B cell (primary cell): ENCODE data around the gene FOXN3. TPM values are rescaled to one million over a fixed set of nuclear protein-coding genes. Genes with fewer than 3 reads are reported as not detected.

Experiments used
- ATAC-seq: fragments of 200-7000 bp; cut with Tn5 transposase; one replicate; pipeline ENCODE4 v1.10.0; 2021; ENCODE audit warnings: low read depth, mild to moderate bottlenecking, moderate number of reproducible peaks, moderate library complexity
- CTCF ChIA-PET: fragments of 350-600 bp; sonication (Branson Sonifier 250); formaldehyde crosslinking; loops from one replicate; lab custom pipeline; 2021; ENCODE audit warnings: antibody characterized with exemption, inconsistent platforms; lab: Charles Lee
- POLR2A ChIA-PET: fragments of 350-600 bp; sonication (Branson Sonifier 250); formaldehyde crosslinking; loops from one replicate; lab custom pipeline; 2021; ENCODE audit warnings: antibody characterized with exemption; lab: Charles Lee
- DNase-seq: peaks from one replicate; pipeline ENCODE4 v3.0.0; 2013
- H2AFZ ChIP-seq: 2 replicates; pipeline ENCODE4 v1.6.1; 2012; ENCODE audit warnings: mild to moderate bottlenecking, low read depth, low read length; ENCODE audit not compliant: insufficient read depth, poor library complexity, severe bottlenecking
- H3K27ac ChIP-seq, 2 donors: 1 replicate in 1 of 2; 2 replicates in 1 of 2; pipeline ENCODE4 v1.5.1; 2012 to 2013; ENCODE audit warnings: low read length in 2 of 2, mild to moderate bottlenecking in 2 of 2, moderate library complexity in 1 of 2
- H3K27me3 ChIP-seq, 4 experiments: fragments of 200-600 bp in 1 of 4; sonication (generic) in 1 of 4; replicated peaks in 1 of 4; 1 replicate in 2 of 4; 2 replicates in 2 of 4; pipeline versions ENCODE4 v1.6.1 to v1.7.0; 2013 to 2016; ENCODE audit warnings: low read length in 3 of 4, mild to moderate bottlenecking in 2 of 4, mixed read lengths in 1 of 4, moderate library complexity in 1 of 4; ENCODE audit not compliant: insufficient read depth in 4 of 4, control insufficient read depth in 3 of 4; ENCODE audit errors: control extremely low read depth in 1 of 4
- H3K36me3 ChIP-seq, 2 experiments: replicated peaks in 1 of 2; 1 replicate in 1 of 2; 2 replicates in 1 of 2; pipeline versions ENCODE4 v1.6.1 to v1.7.1; 2013; ENCODE audit warnings: low read length in 1 of 2; ENCODE audit not compliant: insufficient read depth in 2 of 2, control insufficient read depth in 1 of 2; ENCODE audit errors: control extremely low read depth in 1 of 2, extremely low read depth in 1 of 2
- H3K4me1 ChIP-seq, 2 donors: fragments of 200-600 bp in 1 of 2; sonication (generic) in 1 of 2; 1 replicate in 1 of 2; 2 replicates in 1 of 2; pipeline versions ENCODE4 v1.5.1 to v1.6.1; 2013 to 2017; ENCODE audit warnings: low read length in 2 of 2; ENCODE audit not compliant: control insufficient read depth in 2 of 2, insufficient read depth in 2 of 2
- H3K4me2 ChIP-seq: replicated peaks from 2 replicates; pipeline ENCODE3; 2012; ENCODE audit warnings: mild to moderate bottlenecking, low read depth, low read length; ENCODE audit not compliant: poor library complexity, severe bottlenecking
- H3K4me3 ChIP-seq, 5 experiments: fragments of 200-600 bp in 1 of 5; sonication (generic) in 1 of 5; 1 replicate in 3 of 5; 2 replicates in 2 of 5; pipeline versions ENCODE4 v1.5.1 to v1.7.0; 2011 to 2016; ENCODE audit warnings: low read length in 4 of 5, mild to moderate bottlenecking in 4 of 5, low read depth in 2 of 5, control low read depth in 1 of 5, moderate library complexity in 1 of 5; ENCODE audit not compliant: insufficient read depth in 1 of 5; ENCODE audit errors: control extremely low read depth in 1 of 5, extremely low read depth in 1 of 5
- H3K79me2 ChIP-seq: fragments of 200-600 bp; sonication (generic); one replicate; pipeline ENCODE4 v1.6.0; 2016; ENCODE audit warnings: low read length; ENCODE audit not compliant: control insufficient read depth, insufficient read depth
- H3K9ac ChIP-seq: fragments of 200-600 bp; sonication (generic); 2 replicates; pipeline ENCODE4 v1.6.1; 2017; ENCODE audit warnings: mild to moderate bottlenecking, low read length, moderate library complexity
- H3K9me3 ChIP-seq, 3 donors: one replicate each; pipeline versions ENCODE4 v1.6.1 to v1.7.1; 2013; ENCODE audit warnings: low read length in 2 of 3; ENCODE audit not compliant: control insufficient read depth in 2 of 3, insufficient read depth in 1 of 3; ENCODE audit errors: control extremely low read depth in 1 of 3
- H4K20me1 ChIP-seq: 2 replicates; pipeline ENCODE4 v1.6.0; 2012; ENCODE audit warnings: mild to moderate bottlenecking, low read length; ENCODE audit not compliant: insufficient read depth, control insufficient read depth, poor library complexity, severe bottlenecking
- H3K27ac Mint-ChIP-seq: one replicate; pipeline ENCODE4 v1.8.0; 2021; ENCODE audit warnings: mixed read lengths
- H3K27me3 Mint-ChIP-seq: one replicate; pipeline ENCODE4 v1.8.0; 2021; ENCODE audit warnings: mixed read lengths
- H3K4me1 Mint-ChIP-seq: one replicate; pipeline ENCODE4 v1.8.0; 2021; ENCODE audit warnings: mixed read lengths
- H3K4me3 Mint-ChIP-seq: one replicate; pipeline ENCODE4 v1.8.0; 2021; ENCODE audit warnings: mixed read lengths
- H3K9me3 Mint-ChIP-seq: one replicate; pipeline ENCODE4 v1.8.0; 2022; ENCODE audit warnings: mixed read lengths; ENCODE audit not compliant: insufficient read depth
- EZH2 ChIP-seq: IDR thresholded peaks from 2 replicates; pipeline ENCODE4 v1.6.1; 2012; ENCODE audit warnings: borderline replicate concordance, low read depth, mild to moderate bottlenecking, moderate library complexity, low read length; ENCODE audit not compliant: insufficient read depth, poor library complexity, severe bottlenecking
- WGBS: methylation state at CpG from one replicate; pipeline ENCODE4 v1.1.5; 2013; ENCODE audit warnings: missing lambda C conversion rate; ENCODE audit not compliant: insufficient coverage; 5-methylcytosine and 5-hydroxymethylcytosine counted together
- intact Hi-C: fragments of 100-400 bp; cut with micrococcal nuclease; formaldehyde crosslinking; loops from one replicate; pipeline ENCODE4 v1.10.0; 2022
- polyA plus RNA-seq: library from polyadenylated mRNA; depleted of rRNA; stranded (reverse); fragments of >200 nt; gene quantifications from 2 replicates; pipeline ENCODE4 v1.2.3, GENCODE V29; 2012
- total RNA-seq, 2 donors: library from RNA; stranded (reverse); fragments of 120-200 nt in 1 of 2; gene quantifications; 1 replicate in 1 of 2; 2 replicates in 1 of 2; pipeline versions ENCODE4 v1.2.3 to v1.2.4, GENCODE V29; 2013 to 2022
- TF ChIP-seq, protein P1 (sequence below): fragments of 200-600 bp; IDR thresholded peaks from one replicate; pipeline ENCODE4 v1.8.0; 2022; ENCODE audit warnings: antibody characterized with exemption, mild to moderate bottlenecking

Gene FOXN3
- total and polyA plus RNA-seq, 2 donors (not counting 1 experiment from before 2014, with no cell fraction given) = 80.6 to 98.2 TPM

DNA sequence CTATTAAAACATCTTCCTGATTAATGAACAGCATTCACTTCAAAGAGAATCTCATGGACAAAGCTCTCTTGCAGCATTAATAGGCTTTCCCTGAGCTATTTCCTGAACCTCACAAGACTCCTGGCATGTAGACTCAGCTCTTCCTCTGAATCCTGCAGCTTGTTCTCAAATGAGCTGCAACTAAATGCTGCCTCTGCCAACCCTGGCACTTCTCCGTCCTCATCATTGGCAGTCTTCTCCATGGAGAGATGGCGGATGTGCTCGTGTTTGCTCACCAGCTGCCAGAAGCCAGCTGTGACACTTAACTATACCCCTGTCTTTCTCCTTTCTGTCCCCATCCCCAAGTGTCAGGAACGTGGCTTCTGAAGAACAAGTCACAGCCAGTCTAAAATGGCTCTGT, 232.1 kb downstream of the FOXN3 start:
- DNase-seq (no peak), ATAC-seq (no peak)
- Histone ChIP-seq H3K27me3 (no peaks in the 10 kb centered on the region), H3K9ac (no peak overlapping the region), H3K4me3 (no peak overlapping the region), H3K27ac (no peak overlapping the region), H3K36me3 (peaks cover 6 to 45% of the 10 kb centered on the region in 2 experiments), H3K9me3 (no peaks in the 10 kb centered on the region), H2AFZ (no peak overlapping the region), H4K20me1 (no peaks in the 10 kb centered on the region), H3K4me1 (peaks cover 21 to 24% of the 10 kb centered on the region in 2 donors), H3K4me2 (no peak overlapping the region), H3K79me2 (peaks cover 30% of the 10 kb centered on the region)
- Mint-ChIP-seq H3K27ac (peak overlapping the region; percentile 18), H3K27me3 (no peaks in the 10 kb centered on the region), H3K9me3 (no peaks in the 10 kb centered on the region), H3K4me1 (peaks cover 33% of the 10 kb centered on the region), H3K4me3 (no peak overlapping the region)
- no peak for TF ChIP-seq EZH2
- TF ChIP-seq, protein P1, sequence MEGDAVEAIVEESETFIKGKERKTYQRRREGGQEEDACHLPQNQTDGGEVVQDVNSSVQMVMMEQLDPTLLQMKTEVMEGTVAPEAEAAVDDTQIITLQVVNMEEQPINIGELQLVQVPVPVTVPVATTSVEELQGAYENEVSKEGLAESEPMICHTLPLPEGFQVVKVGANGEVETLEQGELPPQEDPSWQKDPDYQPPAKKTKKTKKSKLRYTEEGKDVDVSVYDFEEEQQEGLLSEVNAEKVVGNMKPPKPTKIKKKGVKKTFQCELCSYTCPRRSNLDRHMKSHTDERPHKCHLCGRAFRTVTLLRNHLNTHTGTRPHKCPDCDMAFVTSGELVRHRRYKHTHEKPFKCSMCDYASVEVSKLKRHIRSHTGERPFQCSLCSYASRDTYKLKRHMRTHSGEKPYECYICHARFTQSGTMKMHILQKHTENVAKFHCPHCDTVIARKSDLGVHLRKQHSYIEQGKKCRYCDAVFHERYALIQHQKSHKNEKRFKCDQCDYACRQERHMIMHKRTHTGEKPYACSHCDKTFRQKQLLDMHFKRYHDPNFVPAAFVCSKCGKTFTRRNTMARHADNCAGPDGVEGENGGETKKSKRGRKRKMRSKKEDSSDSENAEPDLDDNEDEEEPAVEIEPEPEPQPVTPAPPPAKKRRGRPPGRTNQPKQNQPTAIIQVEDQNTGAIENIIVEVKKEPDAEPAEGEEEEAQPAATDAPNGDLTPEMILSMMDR = no peak
- intact Hi-C loops = no loop called here
- ChIA-PET CTCF (interaction anchor here (0.7 to 1.3 kb wide), 5 partner anchors 24 to 705 kb away, joined by 3 to 5 read pairs (median 3); no protein-coding TSS in a partner anchor), POLR2A (interaction anchor here (1.1 kb wide), 1 partner anchor 9 kb away, joined by 3 read pairs; no protein-coding TSS in a partner anchor)
- WGBS = 100% methylated on average over 4 of the region's 4 CpGs

GRCh38 chr14:89182326-89182725, 234.7 kb downstream of the FOXN3 start:
- peaks cover 32% of the 10 kb centered on the region for H3K4me1 Mint-ChIP-seq
- no peak for DNase-seq
- Histone ChIP-seq H3K36me3 (peaks cover 3 to 35% of the 10 kb centered on the region in 2 experiments), H2AFZ (no peak overlapping the region), H3K79me2 (peaks cover 34% of the 10 kb centered on the region), H4K20me1 (no peaks in the 10 kb centered on the region), H3K9me3 (no peaks in the 10 kb centered on the region), H3K9ac (no peak overlapping the region), H3K27me3 (no peaks in the 10 kb centered on the region), H3K27ac (no peak overlapping the region), H3K4me1 (peaks cover 20 to 25% of the 10 kb centered on the region in 2 donors), H3K4me2 (no peak overlapping the region), H3K4me3 (no peak overlapping the region)
- H3K9me3 Mint-ChIP-seq = no peaks in the 10 kb centered on the region
- ChIA-PET POLR2A (no interaction called here), CTCF (interaction anchor here (1.3 kb wide), 1 partner anchor 19 kb away, joined by 3 read pairs; no protein-coding TSS in a partner anchor)
- H3K27ac Mint-ChIP-seq = no peak overlapping the region
- no peak for ATAC-seq
- TF ChIP-seq, protein P1 = no peak
- no peak for TF ChIP-seq EZH2
- H3K27me3 Mint-ChIP-seq = no peaks in the 10 kb centered on the region
- intact Hi-C loops = no loop called here
- H3K4me3 Mint-ChIP-seq = no peak overlapping the region
- no CpG with 5 or more reads among the region's 5 CpGs for WGBS
